Body of pancreas (tissue), 4 donors: ENCODE results near the gene ITGAX. TPM values are rescaled to one million over a fixed set of nuclear protein-coding genes. Genes with fewer than 3 reads are reported as not detected.

Source experiments
- ATAC-seq: fragments of 150-250 bp; one replicate; pipeline ENCODE4 v1.9.1; 2016
- DNase-seq, 4 donors: peaks; one replicate each; pipeline ENCODE4 v3.0.0-alpha.2; 2019
- H3K27ac ChIP-seq, 4 donors: fragments of 200-600 bp; sonication (generic); 1 replicate in 3 of 4; 2 replicates in 1 of 4; pipeline versions ENCODE4 v1.5.1 to v1.6.1; 2016 to 2019; ENCODE audit warnings: mild to moderate bottlenecking in 1 of 4, mixed read lengths in 1 of 4, moderate library complexity in 1 of 4
- H3K27me3 ChIP-seq, 2 donors: fragments of 200-600 bp; sonication (generic); one replicate each; pipeline ENCODE4 v1.6.0; 2016; ENCODE audit warnings: mild to moderate bottlenecking in 1 of 2
- H3K36me3 ChIP-seq, 2 donors: fragments of 200-600 bp; sonication (generic); replicated peaks in 1 of 2; 2 replicates each; pipeline ENCODE4 v1.5.1; 2016; ENCODE audit warnings: low read depth in 2 of 2; ENCODE audit not compliant: insufficient read depth in 1 of 2
- H3K4me1 ChIP-seq: fragments of 200-600 bp; sonication (generic); one replicate; pipeline ENCODE4 v1.6.0; 2016
- H3K4me3 ChIP-seq, 2 donors: fragments of 200-600 bp; sonication (generic); 1 replicate in 1 of 2; 2 replicates in 1 of 2; pipeline ENCODE4 v1.5.1; 2016 to 2019
- H3K9me3 ChIP-seq, 3 donors: fragments of 200-600 bp; sonication (generic); 1 replicate in 2 of 3; 2 replicates in 1 of 3; pipeline ENCODE4 v1.5.1; 2016
- POLR2A ChIP-seq, 3 donors: fragments of 450-650 bp; IDR thresholded peaks; one replicate each; pipeline ENCODE4 v1.6.1; 2016; ENCODE audit warnings: antibody characterized with exemption in 3 of 3, mild to moderate bottlenecking in 2 of 3
- WGBS, 2 donors: methylation state at CpG; one replicate each; pipeline ENCODE4 v1.1.5; 2017; 5-methylcytosine and 5-hydroxymethylcytosine counted together
- intact Hi-C: fragments of 100-400 bp; cut with DNase I; formaldehyde crosslinking; loops from one replicate; pipeline ENCODE4 v1.15.1; 2023
- total RNA-seq, 2 donors: library from RNA; depleted of rRNA; stranded (reverse); fragments of >200 nt; gene quantifications; one replicate each; pipeline ENCODE4 v1.1.0, GENCODE V29; 2016
- TF ChIP-seq, protein P1 (sequence below), 7 experiments: fragments of 450-650 bp in 4 of 7; fragments of 200-600 bp in 3 of 7; sonication (generic) in 3 of 7; IDR thresholded peaks; one replicate each; pipeline ENCODE4 v1.5.1; 2016 to 2019; ENCODE audit warnings: antibody characterized with exemption in 7 of 7

Gene ITGAX
- total RNA-seq, 2 donors from 2014 or later: 3.0 to 8.6 TPM

DNA sequence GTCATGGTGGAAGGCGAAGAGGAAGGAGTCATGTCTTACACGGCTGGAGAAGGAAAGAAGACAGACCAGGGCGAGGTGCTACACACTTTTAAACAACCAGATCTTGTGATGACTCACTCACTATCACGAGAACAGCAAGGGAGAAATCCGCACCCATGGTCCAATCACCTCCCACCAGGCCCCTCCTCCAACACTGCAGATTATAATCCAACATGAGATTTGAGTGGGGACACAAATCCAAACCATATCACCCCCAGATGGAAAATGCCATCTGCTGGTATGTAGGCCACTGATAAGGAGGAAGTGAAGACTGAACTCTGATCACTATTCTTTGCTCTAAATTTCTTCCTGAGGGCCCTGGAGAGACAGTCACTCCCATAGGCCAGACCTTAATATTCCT, 7.5 kb upstream of the ITGAX start:
- intact Hi-C loops: no loop called here

DNA sequence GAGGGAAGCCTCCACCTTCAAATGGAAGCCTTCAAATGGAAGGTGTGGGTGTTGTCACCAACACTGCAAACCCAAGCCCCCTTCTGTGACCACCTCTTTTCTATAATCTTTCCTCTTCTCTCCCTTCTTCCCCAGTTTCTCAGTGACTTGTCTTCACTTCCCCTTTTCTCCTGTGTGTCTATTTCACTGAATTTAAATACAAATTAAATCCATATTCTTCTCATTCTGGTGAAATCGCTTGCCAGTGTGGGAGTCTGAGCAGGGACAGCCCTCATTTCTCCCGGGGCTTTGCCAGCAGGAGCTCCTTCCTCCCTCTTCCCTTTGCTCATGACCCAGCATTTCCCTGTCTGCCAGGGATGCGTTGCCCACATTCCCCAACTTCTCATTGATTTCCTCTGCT, 6.4 kb upstream of the ITGAX start:
- Histone ChIP-seq H3K4me3 (no peak overlapping the region), H3K27me3 (no peaks in the 10 kb centered on the region), H3K9me3 (no peaks in the 10 kb centered on the region), H3K36me3 (no peaks in the 10 kb centered on the region), H3K4me1 (no peaks in the 10 kb centered on the region), H3K27ac (no peak overlapping the region)
- WGBS, 2 donors: 24 to 37% methylated on average over 3 of the region's 3 CpGs
- TF ChIP-seq, protein P1, sequence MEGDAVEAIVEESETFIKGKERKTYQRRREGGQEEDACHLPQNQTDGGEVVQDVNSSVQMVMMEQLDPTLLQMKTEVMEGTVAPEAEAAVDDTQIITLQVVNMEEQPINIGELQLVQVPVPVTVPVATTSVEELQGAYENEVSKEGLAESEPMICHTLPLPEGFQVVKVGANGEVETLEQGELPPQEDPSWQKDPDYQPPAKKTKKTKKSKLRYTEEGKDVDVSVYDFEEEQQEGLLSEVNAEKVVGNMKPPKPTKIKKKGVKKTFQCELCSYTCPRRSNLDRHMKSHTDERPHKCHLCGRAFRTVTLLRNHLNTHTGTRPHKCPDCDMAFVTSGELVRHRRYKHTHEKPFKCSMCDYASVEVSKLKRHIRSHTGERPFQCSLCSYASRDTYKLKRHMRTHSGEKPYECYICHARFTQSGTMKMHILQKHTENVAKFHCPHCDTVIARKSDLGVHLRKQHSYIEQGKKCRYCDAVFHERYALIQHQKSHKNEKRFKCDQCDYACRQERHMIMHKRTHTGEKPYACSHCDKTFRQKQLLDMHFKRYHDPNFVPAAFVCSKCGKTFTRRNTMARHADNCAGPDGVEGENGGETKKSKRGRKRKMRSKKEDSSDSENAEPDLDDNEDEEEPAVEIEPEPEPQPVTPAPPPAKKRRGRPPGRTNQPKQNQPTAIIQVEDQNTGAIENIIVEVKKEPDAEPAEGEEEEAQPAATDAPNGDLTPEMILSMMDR (IDR thresholded peaks at IDR 0.05): no peak
- no peak for TF ChIP-seq POLR2A (IDR thresholded peaks at IDR 0.05)
- ATAC-seq: no peak
- intact Hi-C loops: no loop called here
- DNase-seq: no peak

More for the DNA sequence above, 7.5 kb upstream of the ITGAX start:
- Histone ChIP-seq H3K36me3 (no peaks in the 10 kb centered on the region), H3K27ac (no peak overlapping the region), H3K4me1 (no peaks in the 10 kb centered on the region), H3K27me3 (no peaks in the 10 kb centered on the region), H3K4me3 (no peak overlapping the region), H3K9me3 (no peaks in the 10 kb centered on the region)
- TF ChIP-seq, protein P1 (IDR thresholded peaks at IDR 0.05): no peak
- TF ChIP-seq POLR2A (IDR thresholded peaks at IDR 0.05): no peak
- WGBS, 2 donors: 66 to 69% methylated on average over 5 of the region's 5 CpGs
- no peak for DNase-seq
- no peak for ATAC-seq

DNA sequence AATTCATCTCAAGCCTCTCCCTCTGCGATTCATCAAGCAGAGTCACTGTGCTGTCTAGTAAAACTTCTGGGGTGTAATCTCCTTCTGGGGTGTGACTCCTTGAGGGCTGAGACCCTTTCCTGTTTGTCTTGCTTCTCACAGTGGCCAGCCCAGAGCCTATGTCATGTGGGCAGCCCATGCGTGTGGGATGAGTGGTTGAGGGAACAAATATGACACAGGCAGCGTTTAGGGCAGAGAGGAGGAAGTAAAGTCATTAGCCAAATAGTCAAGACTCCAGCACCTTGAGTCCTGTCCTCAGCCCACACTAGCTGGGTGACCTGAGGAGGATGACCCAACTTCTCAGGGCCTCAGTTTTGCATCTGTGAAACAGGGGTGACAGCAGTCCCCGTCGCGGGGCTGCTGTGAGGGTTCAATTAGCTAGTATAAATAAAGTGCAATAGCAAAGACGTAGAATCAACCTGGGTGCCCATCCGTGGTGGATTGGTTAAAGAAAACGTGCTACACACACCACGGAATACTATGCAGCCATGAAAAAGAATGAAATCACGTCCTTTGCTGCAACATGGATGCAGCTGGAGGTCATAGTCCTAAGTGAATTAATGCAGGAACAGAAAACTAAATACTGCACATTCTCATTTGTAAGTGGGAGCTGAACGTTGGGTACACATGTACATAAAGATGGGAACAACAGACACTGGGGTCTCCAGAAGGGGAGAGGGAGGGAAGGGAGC, 4.5 kb upstream of the ITGAX start:
- TF ChIP-seq, protein P1 (IDR thresholded peaks at IDR 0.05): no peak
- TF ChIP-seq POLR2A (IDR thresholded peaks at IDR 0.05): peak in 1 of 3 donors; percentile 44
- intact Hi-C loops: no loop called here
- H3K4me3 ChIP-seq: no peak overlapping the region
- no peaks in the 10 kb centered on the region for H3K9me3 ChIP-seq
- peak in 1 of 4 donors; percentile 67 for DNase-seq
- H3K36me3 ChIP-seq: no peaks in the 10 kb centered on the region
- H3K27ac ChIP-seq: peak overlapping the region in 1 of 4 donors; percentile 56
- no peaks in the 10 kb centered on the region for H3K4me1 ChIP-seq
- ATAC-seq: no peak
- WGBS, 2 donors: 64 to 72% methylated on average over 12 of the region's 12 CpGs
- no peaks in the 10 kb centered on the region for H3K27me3 ChIP-seq

DNA sequence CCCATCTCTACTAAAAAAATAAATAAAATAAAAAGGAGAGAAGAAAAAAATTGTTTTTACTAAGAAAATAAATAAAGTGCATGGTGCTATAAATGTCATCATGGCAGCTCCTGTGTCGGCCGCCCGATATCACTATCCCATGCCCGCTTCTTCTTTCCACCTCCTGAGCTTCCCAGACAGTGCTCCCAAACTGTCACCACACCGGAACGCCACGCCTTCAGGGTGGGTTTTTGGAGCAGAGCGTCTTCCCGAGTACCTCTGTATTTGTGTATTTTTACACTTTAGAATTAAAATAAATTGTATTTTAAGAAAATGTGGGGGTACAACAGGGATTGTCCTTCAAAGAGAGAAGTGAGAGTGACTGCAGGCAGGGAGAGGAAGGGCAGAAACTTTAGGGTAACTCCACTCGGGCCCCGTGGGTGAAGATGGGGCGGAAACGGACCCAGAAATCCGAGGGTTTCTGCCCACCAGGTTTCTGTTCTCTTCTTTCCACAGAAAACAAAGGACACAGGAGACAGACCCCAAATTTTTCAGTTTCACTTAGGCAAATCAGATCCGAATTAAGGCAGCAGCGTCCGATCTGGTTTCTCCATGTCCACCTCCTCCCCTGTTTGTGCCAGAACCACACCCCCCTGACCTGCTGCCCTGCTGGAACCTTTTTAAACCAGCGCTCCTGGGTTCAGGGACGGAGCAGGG, 3.6 kb upstream of the ITGAX start:
- 42 to 68% methylated on average over 19 of the region's 19 CpGs for WGBS, 2 donors
- DNase-seq (no peak), ATAC-seq (no peak)
- Histone ChIP-seq H3K9me3 (no peaks in the 10 kb centered on the region), H3K36me3 (no peaks in the 10 kb centered on the region), H3K27me3 (no peaks in the 10 kb centered on the region), H3K4me1 (no peaks in the 10 kb centered on the region), H3K27ac (peak overlapping the region in 1 of 4 donors; percentile 76), H3K4me3 (no peak overlapping the region)
- intact Hi-C loops: no loop called here
- no peak for TF ChIP-seq POLR2A (IDR thresholded peaks at IDR 0.05)
- TF ChIP-seq, protein P1 (IDR thresholded peaks at IDR 0.05): no peak
